Activated CD4-positive, alpha-beta T cell treated with anti-CD3 and anti-CD28 coated beads, Interleukin-2, amount 50 U/mL, for 16 hours (primary cell): ENCODE data around the gene CLHC1.
"Not testable (repeated sequence)": the region's sequence is repeated elsewhere in the genome, so short reads cannot be mapped to it uniquely, and the experiment has no call there.

Source experiments
- DNase-seq: peaks from one replicate; pipeline ENCODE4 v3.0.0-alpha.2; 2020

The CLHC1 gene

DNA sequence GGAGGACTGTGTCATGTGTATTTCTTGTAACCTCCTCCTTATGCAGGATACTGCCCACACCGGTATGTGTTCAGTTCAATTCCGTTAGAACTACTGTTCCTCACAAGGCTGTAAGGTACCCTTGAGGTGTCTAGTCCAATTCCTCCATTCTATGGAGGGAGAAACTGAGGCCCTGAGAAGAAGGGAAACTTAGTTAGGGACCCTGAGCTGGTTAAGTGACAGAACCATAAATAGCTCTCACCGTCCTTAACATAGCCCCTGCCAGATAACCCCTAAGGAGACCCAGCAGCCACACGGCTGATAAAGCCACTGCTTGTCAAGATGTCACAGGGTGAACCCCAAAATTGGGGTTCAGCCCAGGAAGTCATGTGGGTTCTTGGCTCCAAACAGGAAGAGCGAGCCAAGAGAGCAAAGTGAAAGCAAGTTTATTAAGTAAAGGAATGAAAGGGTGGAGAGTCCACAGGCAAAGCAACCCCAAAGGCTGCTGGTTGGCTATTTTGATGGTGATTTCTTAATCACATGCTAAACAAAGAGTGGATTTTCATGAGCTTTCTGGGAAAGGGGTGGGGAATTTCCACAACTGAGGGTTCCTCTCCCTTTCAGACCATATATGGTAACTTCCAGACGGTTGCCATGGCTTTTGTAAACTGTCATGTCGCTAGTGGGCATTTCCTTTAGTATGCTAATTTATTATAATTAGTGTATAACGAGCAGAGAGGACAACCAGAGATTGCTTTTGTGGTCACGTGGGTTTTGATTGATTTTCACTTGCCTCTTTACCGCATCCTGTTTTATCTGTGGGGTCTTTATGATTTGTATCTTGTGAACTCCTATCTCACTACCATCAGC, 98.4 kb downstream of the CLHC1 start:
- DNase-seq = peak; percentile 66

DNA sequence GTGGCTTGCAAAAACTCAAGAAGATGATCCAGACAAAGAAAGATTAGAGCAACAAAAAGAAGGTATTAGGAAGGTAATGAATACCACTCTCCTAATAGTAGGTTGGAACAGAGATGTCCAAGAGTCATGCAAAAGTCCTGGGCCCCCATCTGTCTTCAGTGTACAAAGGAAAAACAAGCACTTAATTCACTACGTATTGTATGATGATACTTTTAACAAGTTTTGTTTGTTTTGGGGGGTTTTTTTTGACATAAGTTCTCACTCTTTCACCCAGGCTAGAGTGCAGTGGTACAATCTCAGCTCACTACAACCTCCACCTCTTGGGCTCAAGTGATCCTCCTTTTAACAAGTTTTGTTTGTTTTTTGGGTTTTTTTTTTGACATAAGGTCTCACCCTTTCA, 101.2 kb downstream of the CLHC1 start:
- DNase-seq = no peak

DNA sequence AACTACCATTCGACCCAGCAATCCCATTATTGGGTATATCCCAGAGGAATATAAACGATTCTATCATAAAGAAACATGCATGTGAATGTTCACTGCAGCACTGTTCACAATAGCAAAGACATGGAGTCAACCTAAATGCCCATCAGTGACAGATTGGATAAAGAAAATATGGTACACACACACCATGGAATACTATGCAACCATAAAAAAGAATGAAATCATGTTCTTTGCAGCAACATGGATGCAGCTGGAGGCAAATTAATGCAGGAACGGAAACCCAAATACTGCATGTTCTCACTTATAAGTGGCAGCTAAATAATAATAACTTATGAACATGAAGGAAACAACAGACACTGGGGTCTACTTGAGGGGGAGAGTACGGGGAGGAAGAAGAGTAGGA, 105.5 kb downstream of the CLHC1 start:
- not testable (repeated sequence) for DNase-seq
